Measurements from ENCODE around the gene BAZ1B. TPM values are rescaled to one million over a fixed set of nuclear protein-coding genes. Genes with fewer than 3 reads are reported as not detected.

The BAZ1B gene
- total RNA-seq, 1 donor from 2014 or later = 85.8 TPM

- TF ChIP-seq CTCF (IDR thresholded peaks at IDR 0.05) (no peak), EZH2 (IDR thresholded peaks at IDR 0.05) (no peak), EZH2phosphoT487 (IDR thresholded peaks at IDR 0.05) (no peak)
- no peak overlapping the region for H3K27ac ChIP-seq
- H3K9ac ChIP-seq = no peak overlapping the region
- H3K4me3 ChIP-seq = no peak overlapping the region
- Mint-ChIP-seq H3K9me3 (no peaks in the 10 kb centered on the region), H3K4me1 (no peaks in the 10 kb centered on the region), H3K36me3 (peaks cover 40% of the 10 kb centered on the region), H3K4me3 (no peak overlapping the region), H3K27ac (no peak overlapping the region), H3K27me3 (ENCODE audit: insufficient read depth, low read depth) (no peaks in the 10 kb centered on the region)
- no peaks in the 10 kb centered on the region for H3K9me3 ChIP-seq (ENCODE audit: low read depth)
- peaks cover 15% of the 10 kb centered on the region for H4K20me1 ChIP-seq (ENCODE audit: low read depth)
- H2AFZ ChIP-seq (replicated peaks) = no peak overlapping the region
- no peaks in the 10 kb centered on the region for H3K4me1 ChIP-seq
- peaks cover 17% of the 10 kb centered on the region for H3K79me2 ChIP-seq (ENCODE audit: low read depth)
- H3K36me3 ChIP-seq = peaks cover 36% of the 10 kb centered on the region
- peaks cover 24% of the 10 kb centered on the region for H3F3A ChIP-seq (ENCODE audit: low read depth)
- no peak for DNase-seq (ENCODE audit: low spot score)
- H3K27me3 ChIP-seq = no peaks in the 10 kb centered on the region
- H3K4me2 ChIP-seq = no peak overlapping the region
Observed at GRCh38 chr7:73463260-73463659, 58.8 kb downstream of the BAZ1B start.

DNA sequence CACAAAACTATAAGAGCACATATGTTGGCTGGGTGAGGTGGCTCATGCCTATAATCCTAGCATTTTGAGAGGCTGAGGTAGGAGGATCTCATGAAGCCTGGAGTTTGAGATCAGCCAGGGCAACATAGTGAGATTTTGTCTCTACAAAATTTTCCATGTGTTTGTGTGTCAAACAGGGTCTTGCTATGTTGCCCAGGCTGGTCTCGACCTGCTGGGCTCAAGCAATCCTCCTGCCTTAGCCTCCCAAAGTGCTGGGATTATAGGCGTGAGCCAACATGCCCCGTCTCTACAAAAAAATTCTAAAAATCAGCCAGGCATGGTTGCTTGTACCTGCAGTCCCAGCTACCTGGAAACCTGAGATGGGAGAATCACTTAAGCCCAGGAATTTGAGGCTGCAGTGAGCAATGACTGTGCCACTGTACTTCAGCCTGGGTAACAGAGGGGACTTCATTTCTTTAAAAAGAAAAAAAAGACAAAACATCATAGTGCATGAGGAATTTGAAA, 60.3 kb downstream of the BAZ1B start:
- Mint-ChIP-seq H3K27ac (no peak overlapping the region), H3K4me1 (no peaks in the 10 kb centered on the region), H3K36me3 (peaks cover 51% of the 10 kb centered on the region), H3K4me3 (no peak overlapping the region), H3K9me3 (no peaks in the 10 kb centered on the region), H3K27me3 (ENCODE audit: insufficient read depth, low read depth) (no peaks in the 10 kb centered on the region)
- H2AFZ ChIP-seq (replicated peaks) = no peak overlapping the region
- H3K27ac ChIP-seq = no peak overlapping the region
- no peak overlapping the region for H3K4me2 ChIP-seq
- no peak for TF ChIP-seq CTCF (IDR thresholded peaks at IDR 0.05)
- TF ChIP-seq EZH2 (IDR thresholded peaks at IDR 0.05) = no peak
- TF ChIP-seq EZH2phosphoT487 (IDR thresholded peaks at IDR 0.05) = no peak
- H3K4me1 ChIP-seq = no peaks in the 10 kb centered on the region
- peaks cover 15% of the 10 kb centered on the region for H4K20me1 ChIP-seq (ENCODE audit: low read depth)
- H3K36me3 ChIP-seq = peaks cover 29% of the 10 kb centered on the region
- H3K79me2 ChIP-seq (ENCODE audit: low read depth) = peaks cover 13% of the 10 kb centered on the region
- H3K9me3 ChIP-seq (ENCODE audit: low read depth) = no peaks in the 10 kb centered on the region
- no peak for DNase-seq (ENCODE audit: low spot score)
- no peaks in the 10 kb centered on the region for H3K27me3 ChIP-seq
- no peak overlapping the region for H3K9ac ChIP-seq
- H3F3A ChIP-seq (ENCODE audit: low read depth) = peaks cover 29% of the 10 kb centered on the region
- no peak overlapping the region for H3K4me3 ChIP-seq

- Histone ChIP-seq H4K20me1 (ENCODE audit: low read depth) (peaks cover 21% of the 10 kb centered on the region), H3K4me1 (no peaks in the 10 kb centered on the region), H3K27me3 (no peaks in the 10 kb centered on the region), H3K4me3 (no peak overlapping the region), H2AFZ (replicated peaks) (no peak overlapping the region), H3K9ac (no peak overlapping the region), H3K36me3 (peaks cover 17% of the 10 kb centered on the region), H3K9me3 (ENCODE audit: low read depth) (no peaks in the 10 kb centered on the region), H3K27ac (no peak overlapping the region), H3K4me2 (no peak overlapping the region), H3F3A (ENCODE audit: low read depth) (peaks cover 53% of the 10 kb centered on the region), H3K79me2 (ENCODE audit: low read depth) (peaks cover 20% of the 10 kb centered on the region)
- no peak for DNase-seq (ENCODE audit: low spot score)
- H3K27me3 Mint-ChIP-seq (ENCODE audit: insufficient read depth, low read depth) = no peaks in the 10 kb centered on the region
- no peak for TF ChIP-seq CTCF (IDR thresholded peaks at IDR 0.05)
- TF ChIP-seq EZH2 (IDR thresholded peaks at IDR 0.05) = no peak
- TF ChIP-seq EZH2phosphoT487 (IDR thresholded peaks at IDR 0.05) = no peak
- H3K4me1 Mint-ChIP-seq = no peaks in the 10 kb centered on the region
- no peak overlapping the region for H3K27ac Mint-ChIP-seq
- H3K36me3 Mint-ChIP-seq = peaks cover 40% of the 10 kb centered on the region
- H3K9me3 Mint-ChIP-seq = no peaks in the 10 kb centered on the region
- H3K4me3 Mint-ChIP-seq = no peak overlapping the region
Observed at GRCh38 chr7:73454424-73454823, 67.7 kb downstream of the BAZ1B start.

Data from neural progenitor cell (in vitro differentiated cells).